Hippocampal formation (tissue), 2 donors: Measurements from ENCODE around the gene HBP1.
"Not testable (repeated sequence)": the region's sequence is repeated elsewhere in the genome, so short reads cannot be mapped to it uniquely, and the experiment has no call there.

Experiments
- DNase-seq, 2 donors: peaks; one replicate each; lab custom pipeline; 2025; lab: John Stamatoyannopoulos, UW

Gene HBP1, protein sequence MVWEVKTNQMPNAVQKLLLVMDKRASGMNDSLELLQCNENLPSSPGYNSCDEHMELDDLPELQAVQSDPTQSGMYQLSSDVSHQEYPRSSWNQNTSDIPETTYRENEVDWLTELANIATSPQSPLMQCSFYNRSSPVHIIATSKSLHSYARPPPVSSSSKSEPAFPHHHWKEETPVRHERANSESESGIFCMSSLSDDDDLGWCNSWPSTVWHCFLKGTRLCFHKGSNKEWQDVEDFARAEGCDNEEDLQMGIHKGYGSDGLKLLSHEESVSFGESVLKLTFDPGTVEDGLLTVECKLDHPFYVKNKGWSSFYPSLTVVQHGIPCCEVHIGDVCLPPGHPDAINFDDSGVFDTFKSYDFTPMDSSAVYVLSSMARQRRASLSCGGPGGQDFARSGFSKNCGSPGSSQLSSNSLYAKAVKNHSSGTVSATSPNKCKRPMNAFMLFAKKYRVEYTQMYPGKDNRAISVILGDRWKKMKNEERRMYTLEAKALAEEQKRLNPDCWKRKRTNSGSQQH

DNA sequence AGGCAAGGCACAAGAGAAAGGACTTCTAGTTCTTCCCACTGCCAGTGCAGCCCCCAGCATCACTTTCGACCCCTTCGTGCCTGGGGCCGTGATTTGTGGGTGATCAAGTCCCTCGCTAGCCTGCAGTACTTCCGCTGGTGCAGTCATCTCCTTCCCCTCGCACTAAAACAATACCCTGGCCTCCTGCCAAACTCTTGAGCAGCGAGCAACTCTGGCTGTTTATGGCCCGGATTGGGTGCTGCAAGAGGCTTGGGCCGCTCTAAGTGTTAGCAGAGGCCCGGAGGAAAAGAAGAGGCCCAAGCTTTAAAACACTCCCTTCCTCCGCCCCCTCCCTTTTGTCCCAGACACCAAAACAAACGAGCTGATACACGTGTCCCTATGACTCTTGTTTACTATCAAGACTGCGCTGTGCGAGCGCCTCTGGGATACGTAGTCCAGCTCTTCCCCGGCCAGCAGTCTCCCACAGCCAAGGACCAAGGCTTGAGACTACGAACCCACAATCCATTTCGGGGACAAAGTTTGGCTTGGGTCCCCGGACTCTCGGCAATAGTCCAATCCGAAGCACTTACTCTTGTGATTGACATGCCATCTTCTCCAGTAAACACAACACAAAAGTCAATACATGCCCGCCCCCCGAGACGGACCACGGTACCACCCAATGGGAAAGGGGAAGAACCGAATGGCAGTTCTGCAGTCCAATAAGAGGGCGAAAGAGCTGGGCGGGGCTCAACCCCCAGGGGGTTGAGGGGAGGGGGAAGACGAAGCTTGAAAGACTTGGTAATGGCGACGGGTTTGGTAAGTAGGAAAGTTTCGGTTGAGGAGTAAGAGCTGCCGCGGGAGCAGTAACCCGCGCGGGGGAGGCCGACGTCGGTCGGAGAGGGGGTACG lies at the start of gene HBP1:
Gene HBP1, plus strand, starts transcription at position 771 of the 887 bp plus-strand sequence. CDS start 10,891 bp downstream, outside the sequence.
- DNase-seq, result peak; percentile 100

DNA sequence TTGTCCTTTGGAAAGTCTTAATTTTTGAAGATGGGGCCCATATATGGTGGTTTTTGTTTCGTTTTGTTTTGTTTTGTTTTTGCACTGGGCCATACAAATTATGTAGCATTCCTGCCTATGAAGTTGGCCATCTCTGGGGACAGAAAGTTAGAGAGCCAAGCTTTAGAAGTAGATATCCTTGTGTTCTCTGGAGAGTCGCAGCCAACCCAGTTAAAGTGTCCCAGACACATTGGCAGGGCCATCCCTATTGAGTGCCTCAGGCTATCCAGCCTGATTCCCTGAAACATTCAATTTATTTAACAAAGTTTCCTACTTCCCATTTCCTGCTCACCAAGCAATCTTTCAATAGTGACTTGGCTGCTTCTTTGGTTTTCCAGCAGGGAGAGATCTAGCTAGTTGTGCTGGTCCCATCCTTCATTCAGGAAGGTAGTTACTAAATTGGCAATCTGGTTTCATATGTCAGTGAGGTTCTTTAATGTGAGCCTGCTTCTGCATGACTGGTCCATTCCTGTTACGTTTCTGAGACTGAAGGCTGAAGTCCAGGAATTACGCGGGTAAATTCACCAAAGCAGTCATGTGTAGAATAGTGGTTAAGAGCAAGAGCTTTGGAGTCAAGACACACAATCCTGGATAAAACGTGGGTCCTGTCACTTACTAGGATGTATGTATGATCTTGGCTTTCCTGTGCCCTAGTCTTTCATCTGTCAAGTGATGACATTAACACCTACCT lies 49.3 kb upstream of the HBP1 start:
- no peak for DNase-seq

- no peak for DNase-seq
Observed at GRCh38 chr7:107122486-107122911, 46.3 kb upstream of the HBP1 start.

DNA sequence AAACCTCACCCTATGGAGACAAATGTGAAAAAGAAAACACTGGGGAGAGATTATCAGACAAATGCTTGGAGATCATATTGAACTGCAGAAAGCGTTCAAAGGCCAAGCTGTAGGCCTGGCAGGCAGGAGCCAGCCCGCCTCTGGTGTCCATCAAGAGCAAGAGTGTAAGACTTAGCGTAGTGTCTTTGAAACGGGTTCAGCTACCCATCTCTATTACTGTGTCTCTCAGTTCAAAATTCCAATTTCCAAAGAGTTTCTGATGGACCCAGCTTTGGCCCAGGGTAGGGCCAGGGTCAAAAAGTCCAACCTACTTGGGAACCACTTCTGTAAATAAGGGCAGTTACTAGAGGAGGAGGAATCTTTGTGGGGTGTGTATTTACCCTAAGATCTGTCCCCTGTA lies 45.4 kb upstream of the HBP1 start:
- no peak for DNase-seq

- DNase-seq, result no peak
Observed at GRCh38 chr7:107125475-107125874, 43.3 kb upstream of the HBP1 start.

GRCh38 chr7:107128217-107128616 lies 40.6 kb upstream of the HBP1 start:
- DNase-seq, result no peak

DNA sequence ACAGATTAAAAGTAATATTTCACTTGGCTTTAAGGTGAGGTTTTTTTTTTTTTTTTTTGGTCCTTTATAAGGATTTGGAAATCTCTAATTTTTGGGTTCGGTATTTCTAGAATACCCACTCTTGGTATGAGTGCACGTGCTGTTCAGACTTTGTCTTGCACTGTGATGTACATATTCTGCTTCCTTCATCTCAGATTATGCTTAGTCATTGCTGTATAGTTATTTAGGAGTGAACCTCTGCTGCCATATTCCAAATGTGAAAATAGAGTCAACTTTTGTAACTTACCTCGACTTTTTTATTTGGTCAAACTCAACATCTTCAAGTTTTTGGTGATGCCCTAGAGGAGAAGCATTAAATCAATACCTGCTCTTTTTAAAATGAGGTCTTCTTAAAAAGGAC lies 40.1 kb upstream of the HBP1 start:
- DNase-seq, result no peak

- no peak for DNase-seq
Observed at GRCh38 chr7:107130487-107131220, 38.1 kb upstream of the HBP1 start.

DNA sequence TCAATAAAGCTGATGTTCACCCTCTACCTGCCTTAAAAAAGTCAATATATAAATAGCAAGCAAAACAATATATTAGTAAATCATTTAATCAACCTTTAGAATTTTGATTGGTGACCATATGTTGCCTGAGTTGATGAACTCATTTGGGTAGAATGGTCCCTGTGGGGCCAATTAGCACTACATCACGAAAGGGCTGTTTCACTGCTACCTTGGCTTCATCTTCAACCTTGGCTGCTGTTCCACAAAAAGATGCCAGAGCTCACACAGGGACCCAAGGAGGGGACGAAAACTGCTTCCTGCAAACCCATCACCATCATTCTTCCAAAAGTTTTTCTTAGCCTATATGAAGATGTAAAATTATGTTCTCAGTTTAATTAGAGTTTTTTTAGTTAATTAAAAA lies 35.4 kb upstream of the HBP1 start:
- DNase-seq, result no peak

GRCh38 chr7:107138696-107139420 lies 29.9 kb upstream of the HBP1 start:
- DNase-seq, result no peak

- DNase-seq, result not testable (repeated sequence)
Observed at GRCh38 chr7:107143875-107144274, 24.9 kb upstream of the HBP1 start.

DNA sequence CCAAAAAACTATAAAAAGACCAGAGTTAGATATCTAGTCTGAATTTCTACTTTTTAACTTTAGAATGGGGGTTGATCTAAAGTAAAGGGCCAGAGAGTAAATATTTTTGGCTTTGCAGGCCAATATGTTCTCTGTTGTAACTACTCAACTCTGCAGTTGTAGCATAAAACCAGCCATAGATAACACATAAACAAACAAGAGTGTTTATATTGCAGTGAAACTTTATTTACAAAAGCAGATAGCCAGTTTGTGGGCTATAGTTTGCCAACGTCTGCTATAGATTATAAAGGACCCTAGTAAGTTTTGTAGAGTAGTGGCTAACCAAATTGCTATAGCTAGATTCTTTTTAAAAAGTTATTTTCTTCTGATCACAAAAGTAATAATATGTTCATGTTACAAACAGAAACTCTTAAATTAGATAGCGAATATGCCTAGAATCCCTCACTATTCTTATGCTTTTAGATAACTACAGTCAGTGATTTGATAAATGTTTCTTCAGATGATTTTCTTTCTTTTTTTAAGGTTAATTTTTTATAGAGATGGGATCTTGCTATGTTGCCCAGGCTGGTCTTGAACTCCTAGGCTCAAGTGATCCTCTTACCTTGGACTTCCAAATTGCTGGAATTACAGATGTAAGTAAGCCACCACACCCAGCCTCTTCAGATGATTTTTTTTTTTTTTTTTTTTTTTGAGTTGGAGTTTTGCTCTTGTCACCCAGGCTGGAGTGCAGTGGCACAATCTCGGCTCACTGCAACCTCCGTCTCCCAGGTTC lies 23.6 kb upstream of the HBP1 start:
- no peak for DNase-seq

DNA sequence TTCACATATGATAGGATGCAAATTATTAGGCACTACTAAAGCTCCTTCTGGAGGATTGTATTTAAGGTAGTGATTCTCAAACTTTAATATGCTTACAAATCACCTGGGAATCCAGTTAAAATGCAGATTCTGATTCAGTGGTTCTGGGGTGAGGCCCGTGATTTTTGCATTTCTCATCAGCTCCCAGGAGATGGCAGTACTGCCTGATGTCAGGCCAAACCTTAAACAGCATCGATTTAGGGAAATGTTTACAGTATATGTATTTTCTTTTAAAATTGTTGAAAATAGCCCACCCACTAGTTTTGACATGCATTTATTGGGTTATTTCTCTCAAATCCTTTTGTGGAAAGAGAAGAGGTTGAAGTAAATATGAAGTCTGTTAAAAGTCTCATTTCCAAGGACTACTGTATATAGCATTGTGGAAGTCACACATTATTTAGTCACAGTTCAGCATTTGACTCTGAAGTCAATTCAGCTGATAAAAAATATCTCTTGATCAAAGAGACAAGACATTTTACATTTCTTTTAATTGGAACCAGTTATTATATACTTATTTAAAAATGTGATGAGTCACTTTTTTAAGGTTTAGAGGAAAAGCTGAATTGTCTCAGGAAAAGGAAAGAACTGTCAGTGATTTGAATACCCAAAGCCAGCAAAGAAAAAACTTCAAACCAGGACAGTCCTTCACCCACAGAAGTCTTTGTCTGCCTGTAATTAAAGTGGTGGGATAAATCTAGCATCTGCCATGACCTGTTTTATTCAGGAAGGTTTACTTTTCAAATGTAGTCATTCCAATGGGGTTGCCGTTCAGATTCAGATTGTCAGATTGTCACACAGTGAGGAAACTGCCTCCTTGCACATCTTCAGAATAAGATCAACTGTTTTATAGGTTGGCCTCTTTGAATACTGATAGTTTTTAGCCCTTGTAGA lies 21.1 kb upstream of the HBP1 start:
- DNase-seq, result peak; percentile 5 to 27

GRCh38 chr7:107148721-107149120 lies 20.1 kb upstream of the HBP1 start:
- no peak for DNase-seq

GRCh38 chr7:107149863-107150262 lies 18.9 kb upstream of the HBP1 start:
- DNase-seq, result no peak

DNA sequence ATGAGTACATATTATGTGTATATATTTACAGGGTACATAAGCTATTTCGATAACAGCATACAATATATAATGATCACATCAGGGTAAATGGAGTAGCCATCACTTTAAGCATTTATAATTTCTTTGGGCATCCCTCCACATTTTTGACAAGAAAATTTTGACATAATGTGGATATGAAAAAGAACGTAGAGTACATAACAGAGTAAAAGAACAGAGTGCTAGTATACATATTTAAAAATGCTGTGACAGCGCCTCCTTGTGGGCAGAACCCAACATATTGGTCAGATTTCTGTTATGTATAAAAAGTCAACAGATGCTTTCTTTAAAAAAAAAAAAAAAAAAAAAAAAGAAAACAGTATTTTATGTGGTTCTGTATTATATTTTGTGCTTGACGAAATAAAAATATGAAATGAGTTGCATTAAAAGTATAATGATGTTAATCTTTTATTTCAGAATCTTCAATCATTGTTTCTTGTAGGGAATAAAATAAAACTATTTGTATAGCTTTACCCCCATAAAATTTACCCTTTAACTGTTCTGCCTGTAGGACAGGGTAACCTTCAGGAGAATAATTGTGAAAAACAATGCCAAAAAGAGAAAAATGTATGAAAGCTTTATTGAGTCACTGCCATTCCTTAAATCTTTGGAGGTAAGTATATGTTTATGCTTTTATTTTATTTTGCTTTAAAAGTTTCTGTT lies 18.3 kb upstream of the HBP1 start:
- DNase-seq, result peak; percentile 32 to 63

- DNase-seq, result no peak
Observed at GRCh38 chr7:107151538-107151937, 17.3 kb upstream of the HBP1 start.

- DNase-seq, result no peak
Observed at GRCh38 chr7:107152011-107152410, 16.8 kb upstream of the HBP1 start.
